K562 (cell line): Measurements from ENCODE around the gene ANO2. TPM values are rescaled to one million over a fixed set of nuclear protein-coding genes. Genes with fewer than 3 reads are reported as not detected.

Source experiments
- ATAC-seq: fragments of 200-7000 bp; cut with Tn5 transposase; 3 replicates; pipeline ENCODE4 v1.9.1; 2020; ENCODE audit warnings: moderate library complexity
- BruUV-seq: library from RNA; stranded (reverse); fragments of 400-500 nt; replicated peaks from 2 replicates; lab custom pipeline; 2021; lab: Mats Ljungman, UMichigan
- CTCF ChIA-PET: fragments of 300-600 bp; formaldehyde crosslinking; extraction: SDS; loops from one replicate; lab custom pipeline; 2021; ENCODE audit warnings: low intra/inter-chr PET ratio; lab: Yijun Ruan, JAX
- POLR2A ChIA-PET: fragments of 300-600, 350-650 bp; sonication (Branson Sonifier 250); formaldehyde crosslinking; extraction: SDS; loops from one replicate; lab custom pipeline; 2021; ENCODE audit warnings: antibody characterized with exemption, inconsistent platforms; lab: Yijun Ruan, JAX
- DNase-seq, 4 experiments: peaks; one replicate each; pipeline versions ENCODE4 v3.0.0 to v3.0.0-alpha.2; 2011 to 2018; ENCODE audit warnings: low spot score in 3 of 4, mixed read lengths in 3 of 4; ENCODE audit errors: extremely low read depth in 1 of 4
- FAIRE-seq: peaks from 2 replicates; lab custom pipeline; 2011; peaks lifted over from hg19 to GRCh38; lab: Jason Lieb, UNC
- H2AFZ ChIP-seq: 2 replicates; pipeline ENCODE4 v1.6.0; 2011; ENCODE audit warnings: low read depth, low read length, control low read depth, inconsistent platforms
- H3K27ac ChIP-seq: fragments of 200-600 bp; 3 replicates; pipeline ENCODE4 v1.8.0; 2011; ENCODE audit warnings: low read depth, mild to moderate bottlenecking, control low read depth, inconsistent platforms, low read length, moderate library complexity, mixed read lengths; ENCODE audit errors: extremely low read depth
- H3K27me3 ChIP-seq, 2 experiments: fragments of 300-600 bp in 1 of 2; 2 replicates in 1 of 2; 3 replicates in 1 of 2; pipeline versions ENCODE4 v1.6.0 to v1.8.0; 2011; ENCODE audit warnings: inconsistent platforms in 2 of 2, low read length in 2 of 2, mild to moderate bottlenecking in 1 of 2, mixed read lengths in 1 of 2, moderate library complexity in 1 of 2; ENCODE audit not compliant: control insufficient read depth in 2 of 2, insufficient read depth in 2 of 2
- H3K36me3 ChIP-seq: fragments of 300-600 bp; 3 replicates; pipeline ENCODE4 v1.8.0; 2011; ENCODE audit warnings: mild to moderate bottlenecking, low read length, inconsistent platforms; ENCODE audit not compliant: control insufficient read depth, insufficient read depth
- H3K4me1 ChIP-seq, 2 experiments: fragments of 200-600 bp in 1 of 2; replicated peaks in 1 of 2; 2 replicates in 1 of 2; 3 replicates in 1 of 2; pipeline versions ENCODE4 v1.5.1 to v1.8.0; 2011; ENCODE audit warnings: inconsistent platforms in 2 of 2, low read length in 2 of 2, mild to moderate bottlenecking in 1 of 2, mixed read lengths in 1 of 2, moderate library complexity in 1 of 2; ENCODE audit not compliant: control insufficient read depth in 2 of 2, insufficient read depth in 2 of 2
- H3K4me2 ChIP-seq: 2 replicates; pipeline ENCODE4 v1.6.1; 2011; ENCODE audit warnings: low read length, control low read depth, inconsistent platforms, mixed read lengths; ENCODE audit not compliant: insufficient read depth
- H3K4me3 ChIP-seq: fragments of 200-600 bp; sonication (generic), shearing (Covaris generic); 2 replicates; pipeline ENCODE4 v1.5.1; 2016; ENCODE audit warnings: control low read depth, inconsistent platforms
- H3K79me2 ChIP-seq: fragments of 200-600 bp; 3 replicates; pipeline ENCODE4 v1.8.0; 2011; ENCODE audit warnings: low read length, inconsistent platforms; ENCODE audit not compliant: control insufficient read depth, insufficient read depth
- H3K9ac ChIP-seq, 2 experiments: 2 replicates each; pipeline versions ENCODE4 v1.6.0 to v1.6.1; 2011; ENCODE audit warnings: low read depth in 2 of 2, low read length in 2 of 2, control low read depth in 1 of 2, inconsistent platforms in 1 of 2, mild to moderate bottlenecking in 1 of 2, mixed read lengths in 1 of 2; ENCODE audit not compliant: insufficient read depth in 1 of 2
- H3K9me1 ChIP-seq: one replicate; pipeline ENCODE4 v1.6.0; 2011; ENCODE audit warnings: inconsistent platforms, mild to moderate bottlenecking, low read length, moderate library complexity; ENCODE audit not compliant: control insufficient read depth, insufficient read depth
- H3K9me3 ChIP-seq: replicated peaks from 2 replicates; pipeline ENCODE4 v1.5.1; 2011; ENCODE audit warnings: low read depth, low read length, inconsistent platforms; ENCODE audit not compliant: control insufficient read depth, insufficient read depth
- H4K20me1 ChIP-seq: replicated peaks from 2 replicates; pipeline ENCODE4 v1.6.1; 2011; ENCODE audit warnings: low read length, inconsistent platforms, mixed read lengths; ENCODE audit not compliant: control insufficient read depth, insufficient read depth
- ARID2 ChIP-seq: fragments of 450-650 bp; IDR thresholded peaks from 2 replicates; pipeline ENCODE4 v1.6.1; 2017; ENCODE audit warnings: antibody characterized with exemption, mild to moderate bottlenecking
- ATF1 ChIP-seq, 2 experiments: fragments of 450-650 bp in 1 of 2; IDR thresholded peaks; 2 replicates each; pipeline ENCODE4 v1.6.1; 2016; ENCODE audit warnings: missing compliant biosample characterization in 1 of 2, missing genetic modification characterization in 1 of 2
- CBX2 ChIP-seq: fragments of 200-600 bp; sonication (generic); IDR thresholded peaks from one replicate; pipeline ENCODE4 v1.6.1; 2012; ENCODE audit warnings: mild to moderate bottlenecking, low read length, inconsistent platforms; ENCODE audit not compliant: insufficient read depth, poor library complexity, severe bottlenecking
- POLR2AphosphoS5 ChIP-seq: IDR thresholded peaks from 2 replicates; pipeline ENCODE4 v1.6.1; 2011; ENCODE audit warnings: mild to moderate bottlenecking, low read depth, low read length, moderate library complexity; ENCODE audit not compliant: control insufficient read depth, insufficient read depth
- RAD51 ChIP-seq: fragments of 450-650 bp; IDR thresholded peaks from 2 replicates; pipeline ENCODE4 v1.7.1; 2016; ENCODE audit warnings: low read depth, mild to moderate bottlenecking, borderline replicate concordance
- SNRNP70 ChIP-seq: fragments of 200-400 bp; formaldehyde crosslinking; optimal IDR thresholded peaks from 2 replicates; pipeline ENCODE3; 2017; ENCODE audit warnings: low read depth, low read length
- TAL1 ChIP-seq: fragments of 450-650 bp; IDR thresholded peaks from 2 replicates; pipeline ENCODE4 v1.6.1; 2016; ENCODE audit warnings: mild to moderate bottlenecking
- TARDBP ChIP-seq: fragments of 450-650 bp; IDR thresholded peaks from 2 replicates; pipeline ENCODE4 v1.6.1; 2016
- TOE1 ChIP-seq, 2 experiments: fragments of 450-650 bp in 1 of 2; sonication (generic) in 1 of 2; formaldehyde crosslinking in 1 of 2; IDR thresholded peaks; 2 replicates each; pipeline versions ENCODE4 v1.7.1 to v1.8.0; 2016 to 2022; ENCODE audit warnings: borderline replicate concordance in 2 of 2, mild to moderate bottlenecking in 2 of 2, antibody characterized with exemption in 1 of 2, inconsistent platforms in 1 of 2, low read depth in 1 of 2, missing genetic modification reagents in 1 of 2, moderate library complexity in 1 of 2
- XRCC5 ChIP-seq: fragments of 200-400 bp; formaldehyde crosslinking; IDR thresholded peaks from 2 replicates; pipeline ENCODE4 v1.6.1; 2017; ENCODE audit warnings: low read depth, mild to moderate bottlenecking, low read length
- ZBTB8A ChIP-seq: fragments of 450-650 bp; IDR thresholded peaks from 2 replicates; pipeline ENCODE4 v1.6.1; 2018; ENCODE audit warnings: mild to moderate bottlenecking, moderate library complexity; ENCODE audit not compliant: partially characterized antibody
- in situ Hi-C: fragments of 300-500 bp; cut with MboI; formaldehyde crosslinking; loops from 4 replicates; pipeline ENCODE4 v1.15.0; 2018; ENCODE audit warnings: inconsistent platforms, mixed read lengths
- intact Hi-C: fragments of 100-400 bp; cut with micrococcal nuclease; formaldehyde crosslinking; loops from 2 replicates; pipeline ENCODE4 v1.14.2; 2022
- polyA plus RNA-seq, 8 experiments: library from polyadenylated mRNA; depleted of rRNA in 4 of 8; stranded (reverse) in 5 of 8; unstranded in 3 of 8; fragments of >200 nt; fragmentation: Nextera tagmentation in 2 of 8; fragmentation: Illumina TruSeq in 1 of 8; extraction: Ambion mirVana in 2 of 8; extraction: Trizol in 1 of 8; gene quantifications; 2 replicates each; pipeline versions ENCODE4 v1.2.1 to v1.2.3, GENCODE V29; 2011 to 2014; ENCODE audit warnings: inconsistent platforms in 1 of 8, missing spikeins in 1 of 8
- total RNA-seq, 7 experiments: library from RNA; depleted of rRNA in 6 of 7; stranded (reverse); fragments of >200 nt in 6 of 7; fragmentation: Illumina TruSeq in 2 of 7; extraction: Trizol in 2 of 7; gene quantifications; 2 replicates each; pipeline versions ENCODE4 v1.2.1 to v1.2.3, GENCODE V29; 2011 to 2021; ENCODE audit warnings: low replicate concordance in 1 of 7
- TF ChIP-seq, protein P1 (sequence below): fragments of 250-450 bp; sonication (Bioruptor Pico); IDR thresholded peaks from 2 replicates; pipeline ENCODE4 v1.5.0; 2021
- TF ChIP-seq, protein P2 (sequence below), 2 experiments: IDR thresholded peaks; 2 replicates each; pipeline ENCODE4 v1.6.1; 2011; ENCODE audit warnings: borderline replicate concordance in 1 of 2, control low read depth in 1 of 2, low read depth in 1 of 2, low read length in 1 of 2, mild to moderate bottlenecking in 1 of 2, mixed read lengths in 1 of 2, moderate library complexity in 1 of 2; ENCODE audit not compliant: insufficient read depth in 1 of 2, insufficient read length in 1 of 2, poor library complexity in 1 of 2, severe bottlenecking in 1 of 2; ENCODE audit errors: extremely low read depth in 1 of 2
- TF ChIP-seq, protein P3 (sequence below): fragments of 250-450 bp; sonication (Bioruptor Pico); IDR thresholded peaks from 2 replicates; pipeline ENCODE4 v1.4.0; 2020
- TF ChIP-seq, protein P4 (sequence below): sonication (generic); formaldehyde crosslinking; IDR thresholded peaks from 2 replicates; pipeline ENCODE4 v1.8.0; 2022; ENCODE audit warnings: missing genetic modification reagents, mild to moderate bottlenecking, moderate library complexity, borderline replicate concordance

ANO2 gene
- total and polyA plus RNA-seq, 9 of the 15 experiments (the other 6 are each of a cell fraction or from before 2014, with no cell fraction given) = 0.64 TPM; not detected in 8

DNA sequence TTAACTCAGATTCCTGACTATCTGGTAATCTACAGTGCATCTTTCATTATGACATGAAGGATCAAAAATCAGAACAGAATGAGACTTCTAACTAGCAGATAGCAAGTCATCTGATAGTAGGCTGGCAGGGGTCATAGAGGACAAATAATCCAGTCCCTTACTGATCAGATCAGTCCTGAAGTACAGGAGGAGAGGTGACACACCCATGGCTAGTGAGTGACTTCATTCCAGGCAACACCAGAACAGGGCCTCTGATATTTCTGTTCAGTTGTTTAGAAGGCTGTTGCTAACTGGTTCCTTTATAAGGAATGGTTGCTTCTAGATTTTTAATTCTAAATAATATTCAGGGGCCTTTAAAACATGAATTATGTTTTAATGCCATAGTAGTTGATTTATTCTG is 291.0 kb downstream of the ANO2 start:
- Histone ChIP-seq H2AFZ (no peak overlapping the region), H3K36me3 (no peaks in the 10 kb centered on the region), H4K20me1 (no peaks in the 10 kb centered on the region), H3K4me2 (no peak overlapping the region), H3K9ac (no peak overlapping the region), H3K79me2 (no peaks in the 10 kb centered on the region), H3K9me1 (no peaks in the 10 kb centered on the region), H3K27me3 (no peaks in the 10 kb centered on the region), H3K9me3 (no peaks in the 10 kb centered on the region), H3K27ac (no peak overlapping the region), H3K4me1 (no peaks in the 10 kb centered on the region), H3K4me3 (no peak overlapping the region)
- no peak for DNase-seq
- CTCF ChIA-PET = no interaction called here
- intact Hi-C loops (no loop called here), in situ Hi-C loops (no loop called here)
- no TSS peak for BruUV-seq
- no peak for ATAC-seq
- no peak for FAIRE-seq
- POLR2A ChIA-PET = no interaction called here
- TF ChIP-seq, protein P1, sequence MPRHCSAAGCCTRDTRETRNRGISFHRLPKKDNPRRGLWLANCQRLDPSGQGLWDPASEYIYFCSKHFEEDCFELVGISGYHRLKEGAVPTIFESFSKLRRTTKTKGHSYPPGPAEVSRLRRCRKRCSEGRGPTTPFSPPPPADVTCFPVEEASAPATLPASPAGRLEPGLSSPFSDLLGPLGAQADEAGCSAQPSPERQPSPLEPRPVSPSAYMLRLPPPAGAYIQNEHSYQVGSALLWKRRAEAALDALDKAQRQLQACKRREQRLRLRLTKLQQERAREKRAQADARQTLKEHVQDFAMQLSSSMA (CRISPR knock-in tag) = no peak
- TF ChIP-seq, protein P2, sequence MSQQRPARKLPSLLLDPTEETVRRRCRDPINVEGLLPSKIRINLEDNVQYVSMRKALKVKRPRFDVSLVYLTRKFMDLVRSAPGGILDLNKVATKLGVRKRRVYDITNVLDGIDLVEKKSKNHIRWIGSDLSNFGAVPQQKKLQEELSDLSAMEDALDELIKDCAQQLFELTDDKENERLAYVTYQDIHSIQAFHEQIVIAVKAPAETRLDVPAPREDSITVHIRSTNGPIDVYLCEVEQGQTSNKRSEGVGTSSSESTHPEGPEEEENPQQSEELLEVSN (IDR thresholded peaks at IDR 0.05; ENCODE audit: borderline replicate concordance in 1 of 2, extremely low read depth in 1 of 2, insufficient read depth in 1 of 2, insufficient read length in 1 of 2, low read depth in 1 of 2, low read length in 1 of 2, poor library complexity in 1 of 2, severe bottlenecking in 1 of 2) = no peak
- no peak for TF ChIP-seq TAL1
- no peak for TF ChIP-seq ATF1 (CRISPR knock-in tag; IDR thresholded peaks at IDR 0.05)
- TF ChIP-seq ATF1 (tag; IDR thresholded peaks at IDR 0.05) = no peak
- TF ChIP-seq TOE1 (IDR thresholded peaks at IDR 0.05; ENCODE audit: borderline replicate concordance) = no peak
- TF ChIP-seq TOE1 (CRISPR knock-in tag; IDR thresholded peaks at IDR 0.05; ENCODE audit: borderline replicate concordance, low read depth) = no peak
- no peak for TF ChIP-seq XRCC5
- TF ChIP-seq ZBTB8A = no peak
- no peak for TF ChIP-seq RAD51
- TF ChIP-seq ARID2 = no peak
- no peak for TF ChIP-seq SNRNP70
- TF ChIP-seq, protein P3, sequence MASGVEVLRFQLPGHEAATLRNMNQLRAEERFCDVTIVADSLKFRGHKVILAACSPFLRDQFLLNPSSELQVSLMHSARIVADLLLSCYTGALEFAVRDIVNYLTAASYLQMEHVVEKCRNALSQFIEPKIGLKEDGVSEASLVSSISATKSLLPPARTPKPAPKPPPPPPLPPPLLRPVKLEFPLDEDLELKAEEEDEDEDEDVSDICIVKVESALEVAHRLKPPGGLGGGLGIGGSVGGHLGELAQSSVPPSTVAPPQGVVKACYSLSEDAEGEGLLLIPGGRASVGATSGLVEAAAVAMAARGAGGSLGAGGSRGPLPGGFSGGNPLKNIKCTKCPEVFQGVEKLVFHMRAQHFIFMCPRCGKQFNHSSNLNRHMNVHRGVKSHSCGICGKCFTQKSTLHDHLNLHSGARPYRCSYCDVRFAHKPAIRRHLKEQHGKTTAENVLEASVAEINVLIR = no peak
- no peak for TF ChIP-seq CBX2
- TF ChIP-seq TARDBP = no peak
- TF ChIP-seq, protein P4, sequence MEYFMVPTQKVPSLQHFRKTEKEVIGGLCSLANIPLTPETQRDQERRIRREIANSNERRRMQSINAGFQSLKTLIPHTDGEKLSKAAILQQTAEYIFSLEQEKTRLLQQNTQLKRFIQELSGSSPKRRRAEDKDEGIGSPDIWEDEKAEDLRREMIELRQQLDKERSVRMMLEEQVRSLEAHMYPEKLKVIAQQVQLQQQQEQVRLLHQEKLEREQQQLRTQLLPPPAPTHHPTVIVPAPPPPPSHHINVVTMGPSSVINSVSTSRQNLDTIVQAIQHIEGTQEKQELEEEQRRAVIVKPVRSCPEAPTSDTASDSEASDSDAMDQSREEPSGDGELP (CRISPR knock-in tag) = no peak
- TF ChIP-seq POLR2AphosphoS5 = no peak
